Keratinocyte (primary cell): Measurements from ENCODE around the gene ADAMTSL1. TPM values are rescaled to one million over a fixed set of nuclear protein-coding genes. Genes with fewer than 3 reads are reported as not detected.

Experiments
- DNase-seq: peaks from one replicate; pipeline ENCODE4 v3.0.0-alpha.2; 2011; ENCODE audit warnings: low read depth, missing footprints, low spot score
- FAIRE-seq: peaks from 2 replicates; lab custom pipeline; 2011; peaks lifted over from hg19 to GRCh38; lab: Jason Lieb, UNC
- H2AFZ ChIP-seq: 2 replicates; pipeline ENCODE4 v1.6.0; 2012; ENCODE audit warnings: low read length, control low read depth, inconsistent platforms; ENCODE audit not compliant: control insufficient read depth
- H3K27ac ChIP-seq: 2 replicates; pipeline ENCODE4 v1.5.1; 2011; ENCODE audit warnings: low read length; ENCODE audit not compliant: control insufficient read depth, insufficient read depth
- H3K27me3 ChIP-seq: 3 replicates; pipeline ENCODE4 v1.6.0; 2011; ENCODE audit warnings: low read length; ENCODE audit not compliant: control insufficient read depth, insufficient read depth; ENCODE audit errors: extremely low read depth
- H3K36me3 ChIP-seq, 2 experiments: 2 replicates in 1 of 2; 3 replicates in 1 of 2; pipeline ENCODE4 v1.5.1; 2011; ENCODE audit warnings: low read length in 2 of 2, mild to moderate bottlenecking in 1 of 2; ENCODE audit not compliant: control insufficient read depth in 2 of 2, insufficient read depth in 2 of 2; ENCODE audit errors: extremely low read depth in 1 of 2
- H3K4me1 ChIP-seq: 3 replicates; pipeline ENCODE4 v1.5.1; 2011; ENCODE audit warnings: low read length; ENCODE audit not compliant: control insufficient read depth, insufficient read depth; ENCODE audit errors: extremely low read depth
- H3K4me2 ChIP-seq: 3 replicates; pipeline ENCODE4 v1.6.0; 2011; ENCODE audit warnings: low read depth, low read length; ENCODE audit not compliant: control insufficient read depth, insufficient read depth; ENCODE audit errors: extremely low read depth
- H3K4me3 ChIP-seq, 3 experiments: fragments of 200-600 bp in 1 of 3; sonication (generic) in 1 of 3; 2 replicates in 2 of 3; 3 replicates in 1 of 3; pipeline ENCODE4 v1.5.1; 2011 to 2016; ENCODE audit warnings: low read length in 3 of 3, mild to moderate bottlenecking in 3 of 3, control low read depth in 2 of 3, inconsistent platforms in 1 of 3, low read depth in 1 of 3, mixed read lengths in 1 of 3, mixed run types in 1 of 3, moderate library complexity in 1 of 3; ENCODE audit not compliant: control insufficient read depth in 2 of 3, insufficient read depth in 2 of 3; ENCODE audit errors: extremely low read depth in 1 of 3
- H3K79me2 ChIP-seq: 2 replicates; pipeline ENCODE4 v1.6.0; 2012; ENCODE audit warnings: low read length; ENCODE audit not compliant: control insufficient read depth, insufficient read depth
- H3K9ac ChIP-seq: 3 replicates; pipeline ENCODE4 v1.6.0; 2011; ENCODE audit warnings: low read length; ENCODE audit not compliant: control insufficient read depth, insufficient read depth; ENCODE audit errors: extremely low read depth
- H3K9me1 ChIP-seq: 3 replicates; pipeline ENCODE4 v1.6.0; 2011; ENCODE audit warnings: low read length; ENCODE audit not compliant: control insufficient read depth, insufficient read depth; ENCODE audit errors: extremely low read depth
- H3K9me3 ChIP-seq: 2 replicates; pipeline ENCODE4 v1.5.1; 2012; ENCODE audit warnings: low read depth, low read length; ENCODE audit not compliant: control insufficient read depth
- H4K20me1 ChIP-seq: 3 replicates; pipeline ENCODE4 v1.6.0; 2011; ENCODE audit warnings: low read length; ENCODE audit not compliant: control insufficient read depth, insufficient read depth; ENCODE audit errors: extremely low read depth
- EZH2 ChIP-seq: IDR thresholded peaks from one replicate; pipeline ENCODE4 v1.6.1; 2012; ENCODE audit warnings: inconsistent platforms, mild to moderate bottlenecking, low read length, moderate library complexity
- dilution Hi-C: fragments of 300-500 bp; cut with MboI; formaldehyde crosslinking; loops from one replicate; pipeline ENCODE4 v1.7.0; 2020; ENCODE audit warnings: low sequenced_read_pairs; ENCODE audit not compliant: extremely low pct_ligation_motif_present
- polyA plus RNA-seq, 5 experiments: library from polyadenylated mRNA; depleted of rRNA in 3 of 5; stranded (reverse) in 3 of 5; stranded (forward) in 1 of 5; unstranded in 1 of 5; fragments of >200 nt; gene quantifications; 1 replicate in 1 of 5; 2 replicates in 3 of 5; 3 replicates in 1 of 5; pipeline versions ENCODE4 v1.2.1 to v1.2.3, GENCODE V29; 2011 to 2012; ENCODE audit warnings: missing spikeins in 2 of 5, low read depth in 1 of 5, low replicate concordance in 1 of 5
- TF ChIP-seq, protein P1 (sequence below), 3 experiments: IDR thresholded peaks in 1 of 3; conservative IDR thresholded peaks in 1 of 3; optimal IDR thresholded peaks in 1 of 3; 2 replicates in 2 of 3; 3 replicates in 1 of 3; pipeline versions ENCODE3 to v1.5.1; 2011; ENCODE audit warnings: low read length in 3 of 3, mild to moderate bottlenecking in 3 of 3, moderate library complexity in 2 of 3, control low read depth in 1 of 3, inconsistent platforms in 1 of 3; ENCODE audit not compliant: insufficient read depth in 2 of 3; ENCODE audit errors: extremely low read depth in 1 of 3

The ADAMTSL1 gene
- polyA plus RNA-seq, 1 donor (not counting 4 experiments of a cell fraction or from before 2014, with no cell fraction given) = 1.1 TPM

DNA sequence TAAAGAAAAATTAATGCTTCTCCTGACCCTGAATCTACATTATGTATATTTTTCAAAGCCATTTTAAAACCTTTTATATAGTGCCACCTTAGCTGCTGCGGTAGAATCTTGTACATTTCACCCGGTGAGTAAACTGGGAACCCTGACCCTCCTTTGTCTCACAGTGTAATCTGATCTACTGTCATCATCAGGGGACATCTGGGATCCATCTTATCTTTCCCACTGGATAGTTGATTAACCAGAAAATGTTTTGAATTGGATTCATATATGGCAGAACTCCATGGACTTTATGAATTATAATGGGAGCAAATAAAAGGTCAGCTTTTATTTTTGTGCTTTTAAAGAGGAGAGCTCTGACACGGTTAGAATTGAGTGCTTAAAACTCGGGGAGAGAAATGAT, 95.0 kb downstream of the ADAMTSL1 start:
- Histone ChIP-seq H3K9me1 (no peaks in the 10 kb centered on the region), H2AFZ (no peak overlapping the region), H3K9me3 (no peaks in the 10 kb centered on the region), H3K4me2 (no peak overlapping the region), H3K27ac (no peak overlapping the region), H3K4me3 (no peak overlapping the region), H3K27me3 (no peaks in the 10 kb centered on the region), H3K4me1 (peaks cover 12% of the 10 kb centered on the region), H3K9ac (no peak overlapping the region), H3K79me2 (no peaks in the 10 kb centered on the region), H4K20me1 (no peaks in the 10 kb centered on the region), H3K36me3 (no peaks in the 10 kb centered on the region)
- DNase-seq (no peak), FAIRE-seq (no peak)
- dilution Hi-C loops = no loop called here
- TF ChIP-seq, protein P1, sequence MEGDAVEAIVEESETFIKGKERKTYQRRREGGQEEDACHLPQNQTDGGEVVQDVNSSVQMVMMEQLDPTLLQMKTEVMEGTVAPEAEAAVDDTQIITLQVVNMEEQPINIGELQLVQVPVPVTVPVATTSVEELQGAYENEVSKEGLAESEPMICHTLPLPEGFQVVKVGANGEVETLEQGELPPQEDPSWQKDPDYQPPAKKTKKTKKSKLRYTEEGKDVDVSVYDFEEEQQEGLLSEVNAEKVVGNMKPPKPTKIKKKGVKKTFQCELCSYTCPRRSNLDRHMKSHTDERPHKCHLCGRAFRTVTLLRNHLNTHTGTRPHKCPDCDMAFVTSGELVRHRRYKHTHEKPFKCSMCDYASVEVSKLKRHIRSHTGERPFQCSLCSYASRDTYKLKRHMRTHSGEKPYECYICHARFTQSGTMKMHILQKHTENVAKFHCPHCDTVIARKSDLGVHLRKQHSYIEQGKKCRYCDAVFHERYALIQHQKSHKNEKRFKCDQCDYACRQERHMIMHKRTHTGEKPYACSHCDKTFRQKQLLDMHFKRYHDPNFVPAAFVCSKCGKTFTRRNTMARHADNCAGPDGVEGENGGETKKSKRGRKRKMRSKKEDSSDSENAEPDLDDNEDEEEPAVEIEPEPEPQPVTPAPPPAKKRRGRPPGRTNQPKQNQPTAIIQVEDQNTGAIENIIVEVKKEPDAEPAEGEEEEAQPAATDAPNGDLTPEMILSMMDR (optimal IDR thresholded peaks at IDR 0.05 in 1 of 3, IDR thresholded peaks at IDR 0.05 in 1 of 3, conservative IDR thresholded peaks at IDR 0.05 in 1 of 3; ENCODE audit: extremely low read depth in 1 of 3, insufficient read depth in 2 of 3, low read length in 3 of 3) = no peak
- no peak for TF ChIP-seq EZH2

DNA sequence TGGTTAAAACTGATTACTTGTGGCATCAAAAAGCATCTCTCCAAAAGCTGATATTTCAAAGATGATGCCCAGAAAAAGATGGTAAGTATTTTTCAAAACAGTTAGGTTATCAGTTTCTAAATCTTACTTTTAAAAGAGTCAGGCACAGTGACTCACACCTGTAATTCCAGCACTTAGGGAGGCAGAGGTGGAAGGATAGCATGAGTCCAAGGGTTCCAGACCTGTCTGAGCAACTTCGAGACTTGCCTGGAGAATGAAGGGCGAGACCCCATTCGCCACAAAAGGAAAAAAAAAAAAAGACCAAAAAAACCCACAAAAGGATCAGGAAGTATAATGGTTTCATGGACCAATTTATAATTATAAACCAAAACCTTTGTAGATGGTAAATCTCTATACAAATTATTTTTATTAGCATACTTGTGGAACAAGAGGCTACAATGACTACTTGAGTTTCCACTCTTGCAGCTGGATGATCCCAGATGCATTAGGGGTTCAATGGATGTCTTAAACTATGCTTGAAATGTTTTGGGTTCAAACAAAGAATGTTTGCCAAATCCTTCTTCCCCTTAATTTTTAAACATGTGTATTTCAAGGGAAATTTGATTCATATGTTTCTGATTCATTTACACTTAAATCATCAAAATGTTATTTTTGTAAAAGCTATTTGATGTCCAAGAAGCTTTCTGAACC, 96.1 kb downstream of the ADAMTSL1 start:
- dilution Hi-C loops = no loop called here
- H3K4me3 ChIP-seq = no peak overlapping the region
- DNase-seq (no peak), FAIRE-seq (no peak)
- TF ChIP-seq EZH2 = no peak
- no peak overlapping the region for H3K27ac ChIP-seq
- no peaks in the 10 kb centered on the region for H3K9me3 ChIP-seq
- no peaks in the 10 kb centered on the region for H4K20me1 ChIP-seq
- H3K36me3 ChIP-seq = no peaks in the 10 kb centered on the region
- no peak overlapping the region for H3K4me2 ChIP-seq
- H2AFZ ChIP-seq = no peak overlapping the region
- H3K4me1 ChIP-seq = peaks cover 12% of the 10 kb centered on the region
- no peak overlapping the region for H3K9ac ChIP-seq
- H3K9me1 ChIP-seq = no peaks in the 10 kb centered on the region
- no peaks in the 10 kb centered on the region for H3K27me3 ChIP-seq
- H3K79me2 ChIP-seq = no peaks in the 10 kb centered on the region
